OCI-LY1 (cell line): ENCODE results near the gene PRSS56.

Experiments used
- H2AFZ ChIP-seq: fragments of 200-600 bp; sonication (generic), shearing (Covaris generic); 2 replicates; pipeline ENCODE4 v1.6.0; 2014; ENCODE audit warnings: antibody characterized with exemption, mild to moderate bottlenecking, low read length
- H3F3A ChIP-seq: fragments of 200-600 bp; sonication (generic), shearing (Covaris generic); 2 replicates; pipeline ENCODE4 v1.6.0; 2014; ENCODE audit warnings: mild to moderate bottlenecking, antibody characterized with exemption, low read length, moderate library complexity; ENCODE audit not compliant: insufficient read depth
- H3K27ac ChIP-seq: fragments of 200-600 bp; sonication (generic); 2 replicates; pipeline ENCODE4 v1.5.1; 2014; ENCODE audit warnings: low read length, mixed run types, mild to moderate bottlenecking, low read depth; ENCODE audit not compliant: poor library complexity, severe bottlenecking
- H3K27me3 ChIP-seq: fragments of 200-600 bp; sonication (generic); 2 replicates; pipeline ENCODE4 v1.6.0; 2014; ENCODE audit warnings: antibody characterized with exemption, mild to moderate bottlenecking, low read length, moderate library complexity; ENCODE audit not compliant: insufficient read depth
- H3K36me3 ChIP-seq: fragments of 200-600 bp; sonication (generic); 2 replicates; pipeline ENCODE4 v1.6.1; 2014; ENCODE audit warnings: mild to moderate bottlenecking, antibody characterized with exemption, low read length, moderate library complexity, mixed read lengths; ENCODE audit not compliant: insufficient read depth
- H3K4me1 ChIP-seq: fragments of 200-600 bp; sonication (generic); 2 replicates; pipeline ENCODE4 v1.5.1; 2014; ENCODE audit warnings: mild to moderate bottlenecking, low read length, moderate library complexity; ENCODE audit not compliant: insufficient read depth, severe bottlenecking
- H3K4me2 ChIP-seq: fragments of 200-600 bp; sonication (generic), shearing (Covaris generic); 2 replicates; pipeline ENCODE4 v1.6.1; 2014; ENCODE audit warnings: low read length
- H3K4me3 ChIP-seq: fragments of 200-600 bp; sonication (generic); 2 replicates; pipeline ENCODE4 v1.5.1; 2014; ENCODE audit warnings: low read length, low read depth, mild to moderate bottlenecking, mixed read lengths; ENCODE audit not compliant: poor library complexity, severe bottlenecking
- H3K79me2 ChIP-seq: fragments of 200-600 bp; shearing (Covaris generic); 2 replicates; pipeline ENCODE4 v1.6.1; 2016; ENCODE audit warnings: mixed run types, low read length, mixed read lengths; ENCODE audit not compliant: insufficient read depth
- H3K9ac ChIP-seq: fragments of 200-600 bp; sonication (generic), shearing (Covaris generic); 2 replicates; pipeline ENCODE4 v1.6.1; 2014; ENCODE audit warnings: mild to moderate bottlenecking, low read length, mixed read lengths
- H3K9me2 ChIP-seq: fragments of 200-600 bp; sonication (generic), shearing (Covaris generic); 2 replicates; pipeline ENCODE4 v1.6.1; 2014; ENCODE audit warnings: low read depth, mild to moderate bottlenecking, low read length, mixed read lengths
- H3K9me3 ChIP-seq: fragments of 200-600 bp; shearing (Covaris generic); 2 replicates; pipeline ENCODE4 v1.6.1; 2014; ENCODE audit warnings: low read length, mixed read lengths
- H4K20me1 ChIP-seq: fragments of 200-600 bp; sonication (generic), shearing (Covaris generic); 2 replicates; pipeline ENCODE4 v1.6.0; 2016; ENCODE audit warnings: mild to moderate bottlenecking, low read length; ENCODE audit not compliant: insufficient read depth
- EZH2 ChIP-seq: fragments of 200-600 bp; sonication (generic), shearing (Covaris generic); IDR thresholded peaks from 2 replicates; pipeline ENCODE4 v1.8.0; 2017; ENCODE audit warnings: borderline replicate concordance, mixed run types, mild to moderate bottlenecking, antibody characterized with exemption, low read length, moderate library complexity, mixed read lengths
- TF ChIP-seq, protein P1 (sequence below): fragments of 200-600 bp; sonication (generic), shearing (Covaris generic); IDR thresholded peaks from 2 replicates; pipeline ENCODE4 v1.5.1; 2017; ENCODE audit warnings: mild to moderate bottlenecking, antibody characterized with exemption, low read length, moderate library complexity, mixed read lengths

The PRSS56 gene

DNA sequence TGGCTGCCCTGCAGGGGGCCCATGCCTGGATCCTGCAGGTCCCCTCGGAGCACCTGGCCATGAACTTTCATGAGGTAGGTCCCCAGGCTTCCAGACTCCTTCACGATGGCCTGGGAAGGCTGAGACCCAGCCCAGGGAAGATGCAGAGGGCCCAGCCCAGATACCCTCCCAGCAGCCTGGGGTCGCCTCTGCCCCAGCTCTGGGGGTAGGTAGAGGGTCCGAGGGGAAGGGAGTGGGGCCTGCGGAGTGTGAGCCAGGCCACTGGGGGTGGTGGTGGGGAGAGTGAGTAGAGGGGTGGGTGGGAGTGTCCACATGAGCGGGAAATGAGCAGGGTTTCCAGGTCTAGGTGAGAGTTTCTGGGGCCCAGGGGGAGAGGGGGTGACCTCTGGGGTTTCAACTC, 4.6 kb downstream of the PRSS56 start:
- H2AFZ ChIP-seq, result no peak overlapping the region
- H3K27me3 ChIP-seq, result peaks cover 3% of the 10 kb centered on the region; the same call in 1 of the 2 replicates
- no peaks in the 10 kb centered on the region for H3F3A ChIP-seq
- no peaks in the 10 kb centered on the region for H3K4me1 ChIP-seq
- no peak overlapping the region for H3K4me3 ChIP-seq
- no peaks in the 10 kb centered on the region for H3K36me3 ChIP-seq
- H4K20me1 ChIP-seq, result no peaks in the 10 kb centered on the region
- no peaks in the 10 kb centered on the region for H3K9me3 ChIP-seq
- no peak overlapping the region for H3K27ac ChIP-seq
- TF ChIP-seq, protein P1, sequence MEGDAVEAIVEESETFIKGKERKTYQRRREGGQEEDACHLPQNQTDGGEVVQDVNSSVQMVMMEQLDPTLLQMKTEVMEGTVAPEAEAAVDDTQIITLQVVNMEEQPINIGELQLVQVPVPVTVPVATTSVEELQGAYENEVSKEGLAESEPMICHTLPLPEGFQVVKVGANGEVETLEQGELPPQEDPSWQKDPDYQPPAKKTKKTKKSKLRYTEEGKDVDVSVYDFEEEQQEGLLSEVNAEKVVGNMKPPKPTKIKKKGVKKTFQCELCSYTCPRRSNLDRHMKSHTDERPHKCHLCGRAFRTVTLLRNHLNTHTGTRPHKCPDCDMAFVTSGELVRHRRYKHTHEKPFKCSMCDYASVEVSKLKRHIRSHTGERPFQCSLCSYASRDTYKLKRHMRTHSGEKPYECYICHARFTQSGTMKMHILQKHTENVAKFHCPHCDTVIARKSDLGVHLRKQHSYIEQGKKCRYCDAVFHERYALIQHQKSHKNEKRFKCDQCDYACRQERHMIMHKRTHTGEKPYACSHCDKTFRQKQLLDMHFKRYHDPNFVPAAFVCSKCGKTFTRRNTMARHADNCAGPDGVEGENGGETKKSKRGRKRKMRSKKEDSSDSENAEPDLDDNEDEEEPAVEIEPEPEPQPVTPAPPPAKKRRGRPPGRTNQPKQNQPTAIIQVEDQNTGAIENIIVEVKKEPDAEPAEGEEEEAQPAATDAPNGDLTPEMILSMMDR, result no peak
- no peak for TF ChIP-seq EZH2
- H3K9me2 ChIP-seq, result no peaks in the 10 kb centered on the region
- H3K4me2 ChIP-seq, result no peak overlapping the region
- no peak overlapping the region for H3K9ac ChIP-seq
- no peaks in the 10 kb centered on the region for H3K79me2 ChIP-seq

DNA sequence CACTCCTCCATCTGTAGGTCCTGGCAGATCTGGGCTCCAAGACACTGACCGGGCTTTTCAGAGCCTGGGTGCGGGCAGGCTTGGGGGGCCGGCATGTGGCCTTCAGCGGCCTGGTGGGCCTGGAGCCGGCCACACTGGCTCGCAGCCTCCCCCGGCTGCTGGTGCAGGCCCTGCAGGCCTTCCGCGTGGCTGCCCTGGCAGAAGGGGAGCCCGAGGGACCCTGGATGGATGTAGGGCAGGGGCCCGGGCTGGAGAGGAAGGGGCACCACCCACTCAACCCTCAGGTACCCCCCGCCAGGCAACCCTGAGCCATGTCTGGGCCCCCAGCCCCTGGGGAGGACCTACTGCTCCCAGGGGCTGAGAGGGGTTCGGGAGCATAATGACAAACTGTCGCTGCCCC, 5.0 kb downstream of the PRSS56 start:
- H3K4me2 ChIP-seq, result no peak overlapping the region
- H3K36me3 ChIP-seq, result no peaks in the 10 kb centered on the region

DNA sequence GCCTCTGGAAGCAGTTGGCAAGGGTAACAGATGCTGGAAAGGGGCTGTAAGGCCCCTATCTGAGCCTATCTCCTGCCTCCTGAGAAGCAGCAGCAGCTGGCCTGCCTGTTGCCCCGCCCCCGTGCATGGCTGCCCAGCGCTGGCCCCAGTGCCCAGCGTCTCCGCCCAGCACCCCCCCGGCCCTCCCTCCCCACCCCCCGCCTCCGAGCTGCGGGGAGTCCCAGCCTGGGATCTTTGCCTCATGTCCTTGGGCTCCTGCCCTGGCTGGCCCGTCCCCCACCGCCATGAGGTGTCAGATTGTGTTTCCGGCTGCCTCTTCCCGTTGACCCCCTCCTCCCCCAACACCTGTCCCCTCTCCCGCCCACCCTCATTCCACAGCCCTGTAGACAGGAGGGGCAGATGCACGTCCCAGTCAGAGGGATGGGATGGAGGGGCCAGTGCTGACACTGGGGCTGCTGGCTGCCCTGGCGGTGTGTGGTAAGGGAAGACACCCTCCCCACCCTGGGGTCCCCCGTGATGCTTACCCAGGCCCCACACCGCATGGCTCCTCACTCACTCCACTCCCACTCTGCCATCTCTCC, 5.7 kb downstream of the PRSS56 start, which contains the start of gene CHRND:
Gene CHRND (plus strand): TSS at position 370 of the 581 bp plus-strand sequence. CDS start 56 bp downstream, at position 426.
- Histone ChIP-seq H3K4me3 (no peak within 1 kb of the TSS), H3K27ac (no peak within 1 kb of the TSS), H4K20me1 (no peaks in the 10 kb centered on the region), H3F3A (no peaks in the 10 kb centered on the region), H3K9me2 (no peaks in the 10 kb centered on the region), H3K9me3 (no peaks in the 10 kb centered on the region), H3K27me3 (peaks cover 8% of the 10 kb centered on the region; the same call in 1 of the 2 replicates), H3K36me3 (no peaks in the 10 kb centered on the region), H3K4me1 (no peaks in the 10 kb centered on the region), H3K4me2 (no peak within 1 kb of the TSS), H2AFZ (no peak within 1 kb of the TSS), H3K79me2 (no peaks in the 10 kb centered on the region), H3K9ac (no peak within 1 kb of the TSS)
- TF ChIP-seq, protein P1, result no peak
- no peak for TF ChIP-seq EZH2

More for the DNA sequence above, 5.0 kb downstream of the PRSS56 start:
- Histone ChIP-seq H3F3A (no peaks in the 10 kb centered on the region), H4K20me1 (no peaks in the 10 kb centered on the region), H3K4me3 (no peak overlapping the region), H3K27ac (no peak overlapping the region), H3K9ac (no peak overlapping the region), H3K9me2 (no peaks in the 10 kb centered on the region), H2AFZ (no peak overlapping the region), H3K79me2 (no peaks in the 10 kb centered on the region), H3K27me3 (peaks cover 3% of the 10 kb centered on the region; the same call in 1 of the 2 replicates), H3K9me3 (no peaks in the 10 kb centered on the region), H3K4me1 (no peaks in the 10 kb centered on the region)
- TF ChIP-seq, protein P1, result no peak
- no peak for TF ChIP-seq EZH2
